Iris pigment epithelial cell (primary cell): ENCODE measurements around the gene OXLD1.

Experiments
- DNase-seq: peaks from one replicate; pipeline ENCODE4 v3.0.0-alpha.2; 2011; ENCODE audit warnings: low read depth

Gene OXLD1

DNA sequence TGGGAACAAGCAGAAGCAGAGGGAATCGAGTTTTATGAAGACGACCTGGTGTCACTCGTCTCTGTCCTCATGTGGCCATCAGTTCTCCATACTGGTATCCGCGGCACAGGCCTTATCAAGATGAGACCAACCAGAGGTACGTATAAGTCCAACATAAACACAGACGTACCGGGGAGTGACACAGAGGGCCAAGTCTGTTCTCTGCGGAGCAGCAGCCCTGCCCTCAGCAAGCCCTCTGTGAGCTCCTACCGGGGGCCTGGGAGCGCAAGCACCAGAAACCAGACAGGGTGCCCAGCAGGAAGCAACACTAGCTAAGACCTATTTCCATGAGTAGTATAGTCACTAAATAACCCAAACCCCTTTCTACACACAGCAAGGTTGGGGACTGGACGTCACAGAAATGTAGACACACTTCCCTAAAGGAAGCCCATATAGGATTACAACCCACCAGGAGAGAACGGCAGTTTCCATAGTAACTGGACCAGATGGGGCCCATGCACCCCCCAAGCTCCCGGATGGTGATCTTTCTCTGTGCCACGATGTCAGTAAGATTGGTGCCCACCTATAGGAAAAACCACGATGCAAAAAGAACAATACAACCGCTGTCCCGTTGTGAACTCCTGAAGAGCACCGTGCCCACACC is 16.3 kb upstream of the OXLD1 start:
- DNase-seq = peak; percentile 21

GRCh38 chr17:81681672-81682071 is 15.3 kb upstream of the OXLD1 start:
- DNase-seq = no peak

GRCh38 chr17:81680150-81680549 is 13.7 kb upstream of the OXLD1 start:
- DNase-seq = no peak

DNA sequence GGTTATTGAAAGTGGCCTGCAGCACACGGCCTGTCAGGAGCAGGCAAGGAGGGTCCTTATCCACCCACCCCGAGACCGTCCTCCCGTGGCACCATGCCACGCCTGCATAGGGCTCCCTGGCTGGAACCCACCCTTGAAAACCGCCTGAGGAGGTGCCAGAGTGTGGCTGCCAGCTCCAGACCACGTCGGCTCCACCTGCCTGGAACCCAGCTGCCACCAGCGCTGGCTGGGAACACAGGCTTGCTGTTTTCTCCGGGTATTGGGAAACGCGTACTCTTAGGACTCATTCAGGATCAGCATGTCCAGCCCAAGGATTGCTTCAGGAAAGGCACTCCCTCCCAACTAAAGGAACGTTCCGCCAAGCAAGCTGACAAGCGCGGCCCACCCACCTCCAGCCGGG is 10.5 kb upstream of the OXLD1 start:
- DNase-seq = no peak

DNA sequence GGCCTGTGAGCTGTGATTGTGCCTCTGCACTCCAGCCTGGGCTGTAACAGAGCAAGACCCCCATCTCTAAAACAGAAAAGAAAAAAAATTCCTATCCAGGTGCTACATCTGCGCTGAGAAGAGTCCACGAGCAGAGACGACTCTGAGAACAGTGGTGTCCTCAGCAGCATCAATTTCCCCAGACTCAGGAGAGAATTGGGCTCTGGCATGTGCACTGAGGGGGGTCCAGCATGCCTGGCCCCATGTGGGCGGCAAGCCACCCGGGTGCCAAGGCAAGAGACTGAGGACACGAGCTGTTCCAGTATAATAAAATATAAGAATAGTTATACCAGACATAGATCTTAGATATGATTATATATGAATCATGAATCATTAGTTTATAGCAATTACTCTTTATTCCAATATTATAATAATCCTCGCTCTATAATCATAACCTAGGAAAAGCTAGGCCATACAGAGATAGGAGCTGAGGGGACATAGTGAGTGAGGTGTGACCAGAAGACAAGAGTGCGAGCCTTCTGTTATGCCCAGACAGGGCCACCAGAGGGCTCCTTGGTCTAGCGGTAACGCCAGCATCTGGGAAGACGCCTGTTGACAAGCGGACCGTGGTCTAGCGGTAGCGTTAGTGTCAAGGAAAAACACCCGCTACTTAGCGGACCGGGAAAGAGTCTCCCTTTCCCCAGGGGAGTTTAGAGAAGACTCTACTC is 9.3 kb upstream of the OXLD1 start:
- peak; percentile 36 for DNase-seq

- DNase-seq = no peak
These were observed 7.3 kb upstream of the OXLD1 start for GRCh38 chr17:81673561-81674258.

DNA sequence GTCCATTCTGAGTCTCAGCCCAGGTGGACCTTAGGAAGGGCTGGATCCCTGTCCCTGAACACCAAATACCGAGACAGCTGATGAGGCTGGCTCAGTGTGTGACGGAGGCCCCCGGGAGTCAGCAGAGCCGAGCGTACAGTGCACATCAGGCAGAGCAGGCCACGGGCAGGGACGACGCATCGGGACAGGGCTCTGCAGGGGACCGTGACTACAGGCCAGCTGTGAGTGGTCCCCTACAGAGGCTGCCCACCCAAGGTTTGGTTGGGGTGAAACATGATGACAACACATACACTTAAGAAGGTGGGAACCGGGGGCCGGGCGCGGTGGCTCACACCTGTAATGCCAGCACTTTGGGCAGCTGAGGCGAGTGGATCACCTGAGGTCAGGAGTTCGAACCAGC is 6.5 kb upstream of the OXLD1 start:
- DNase-seq = no peak

- DNase-seq = no peak
These were observed 6.1 kb upstream of the OXLD1 start for GRCh38 chr17:81672504-81672903.

DNA sequence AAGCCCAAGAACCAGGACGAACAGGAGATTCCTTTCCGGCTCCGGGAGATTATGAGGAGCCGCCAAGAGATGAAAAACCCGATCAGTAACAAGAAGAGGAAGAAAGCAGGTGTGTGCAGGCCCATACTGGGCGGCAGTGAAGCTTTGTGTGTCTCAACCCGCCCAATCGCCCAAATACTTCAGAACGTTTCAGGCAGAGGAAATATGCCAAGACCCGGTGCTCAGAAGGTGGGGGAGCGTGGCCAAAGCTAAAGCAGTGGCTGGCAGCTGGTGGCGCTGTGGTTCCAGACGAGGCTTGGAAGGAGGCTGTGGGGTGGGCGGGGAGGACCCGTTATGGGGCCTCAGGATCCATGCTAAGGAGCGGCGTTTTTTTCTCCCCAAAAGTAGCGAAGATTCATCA is 1.3 kb upstream of the OXLD1 start:
- no peak for DNase-seq

DNA sequence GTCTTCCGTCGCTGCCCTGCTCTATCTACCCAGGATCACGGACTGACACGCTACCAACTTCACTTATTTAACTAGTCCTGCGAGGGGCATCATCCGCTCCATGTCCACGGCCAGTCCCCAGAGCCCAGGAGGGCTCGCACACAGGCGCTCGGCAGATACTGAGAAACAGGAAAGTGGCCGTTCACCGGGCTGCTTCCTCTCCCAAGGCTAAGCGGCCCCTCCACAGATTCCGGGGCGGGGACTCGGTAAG is 388 bp downstream of the OXLD1 start:
- DNase-seq = peak; percentile 37

DNA sequence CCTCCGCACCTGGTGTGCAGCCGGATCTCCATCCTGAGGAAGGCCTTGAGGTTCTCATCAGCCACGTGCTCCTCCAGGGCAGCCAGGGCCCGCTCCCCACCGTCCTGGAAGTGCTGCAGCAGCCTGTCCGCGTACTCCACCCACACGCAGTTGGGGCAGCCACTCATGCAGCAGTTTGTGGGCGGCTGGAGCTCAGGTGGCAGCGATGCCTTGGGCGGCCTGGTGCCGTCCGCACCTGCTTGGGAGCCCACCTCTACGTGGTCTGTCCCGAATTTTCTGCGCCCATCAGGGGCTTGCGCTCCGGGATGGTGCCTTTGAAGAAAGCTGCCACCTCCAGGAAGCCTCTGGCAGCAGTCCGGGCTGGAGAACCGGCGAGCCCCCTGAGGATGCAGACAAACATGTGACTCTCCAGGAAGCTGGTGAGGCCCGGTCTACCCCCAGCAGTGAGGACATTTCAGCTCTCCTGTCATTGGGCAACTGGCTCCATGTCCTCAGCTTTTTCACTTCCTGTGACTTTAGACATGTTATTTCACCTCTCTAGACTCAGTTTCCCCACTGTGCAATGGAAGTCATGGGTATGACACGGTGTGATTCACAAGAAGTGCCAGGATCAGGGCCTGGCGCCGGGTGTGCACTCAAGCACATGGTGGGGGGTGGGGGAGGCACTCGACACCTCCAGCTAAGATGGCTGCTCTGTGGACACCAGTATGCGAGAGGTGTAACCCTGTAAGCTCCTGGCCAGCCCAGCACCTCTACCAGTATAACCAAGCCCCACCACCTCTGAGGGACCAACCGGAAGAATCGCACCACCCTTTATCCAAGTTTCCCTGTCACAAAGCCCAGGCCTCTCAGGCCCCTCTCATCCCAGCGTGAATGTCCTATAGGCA is 957 bp downstream of the OXLD1 start:
- DNase-seq = peak; percentile 24

DNA sequence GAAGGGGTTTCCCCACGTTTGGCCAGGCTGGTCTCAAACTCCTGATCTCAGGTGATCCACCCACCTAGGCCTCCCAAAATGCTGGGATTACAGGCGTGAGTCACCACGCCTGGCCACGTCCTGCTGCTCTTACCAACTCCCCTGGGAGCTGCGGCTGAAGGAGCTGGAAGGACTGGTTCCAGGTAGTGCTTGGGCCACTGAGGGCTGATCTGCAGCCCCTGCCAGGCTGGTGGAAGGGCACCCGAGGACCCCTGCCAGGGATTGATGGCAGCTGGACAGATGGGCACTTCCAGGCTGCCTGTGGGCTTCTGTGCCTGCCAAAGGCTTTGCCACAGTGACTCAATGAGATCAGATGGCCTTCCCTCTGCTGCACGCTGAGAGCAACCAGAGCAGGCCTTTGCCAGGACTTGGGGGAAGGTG is 2.3 kb downstream of the OXLD1 start:
- no peak for DNase-seq

DNA sequence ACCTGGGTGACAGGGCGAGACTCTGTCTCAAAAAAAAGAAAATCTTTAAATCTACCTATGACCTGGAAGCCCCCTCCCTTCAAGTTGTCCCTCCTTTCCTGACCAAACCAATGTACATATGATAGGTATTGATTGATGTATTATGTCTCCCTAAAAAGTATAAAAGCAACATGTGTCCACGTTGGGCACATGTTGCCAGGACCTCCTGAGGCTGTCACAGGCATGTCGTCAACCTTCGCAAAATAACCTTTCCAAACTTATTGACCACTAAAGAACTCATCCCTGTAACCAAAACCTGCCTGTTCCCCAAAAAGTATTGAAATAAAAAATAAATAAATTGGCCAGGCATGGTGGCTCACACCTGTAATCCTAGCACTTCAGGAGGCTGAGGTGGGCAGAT is 4.4 kb downstream of the OXLD1 start:
- no peak for DNase-seq

DNA sequence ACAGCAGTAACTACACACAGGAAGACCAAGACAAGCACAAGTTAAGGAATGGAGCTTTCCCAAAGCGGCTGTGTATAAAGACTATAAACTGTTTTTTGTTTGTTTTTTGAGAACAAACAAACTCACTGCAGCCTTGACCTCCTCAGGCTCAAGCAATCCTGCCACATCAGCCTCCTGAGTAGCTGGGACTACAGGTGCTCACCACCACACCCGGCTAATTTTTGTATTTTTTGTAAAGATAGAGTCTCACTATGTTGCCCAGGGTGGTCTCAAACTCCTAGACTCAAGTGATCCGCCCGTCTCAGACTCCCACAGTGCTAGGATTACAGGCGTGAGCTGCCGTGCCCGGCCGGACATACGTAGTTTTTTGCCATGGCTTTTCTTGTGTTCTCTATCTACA is 6.0 kb downstream of the OXLD1 start:
- DNase-seq = no peak

GRCh38 chr17:81659038-81659437 is 7.4 kb downstream of the OXLD1 start:
- no peak for DNase-seq

DNA sequence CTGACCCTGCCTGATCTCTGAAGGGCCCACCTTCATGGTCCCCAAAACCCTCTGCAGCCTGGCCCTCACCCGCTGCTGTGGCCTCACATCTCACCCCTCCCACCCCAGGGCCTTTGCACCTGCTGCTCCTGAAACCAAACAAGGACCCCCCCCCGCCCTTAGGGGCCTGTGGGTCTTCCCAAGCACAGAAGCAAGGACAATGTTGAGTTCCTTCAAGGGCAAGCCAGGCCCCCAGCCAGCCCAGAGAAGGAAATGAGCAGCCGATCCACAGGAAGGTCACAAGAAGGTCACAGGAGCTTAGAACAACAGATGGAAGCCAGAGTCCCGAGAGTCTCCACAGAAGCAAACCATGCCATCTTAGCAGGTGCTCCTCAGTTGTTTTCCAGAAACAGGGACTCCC is 9.6 kb downstream of the OXLD1 start:
- no peak for DNase-seq

DNA sequence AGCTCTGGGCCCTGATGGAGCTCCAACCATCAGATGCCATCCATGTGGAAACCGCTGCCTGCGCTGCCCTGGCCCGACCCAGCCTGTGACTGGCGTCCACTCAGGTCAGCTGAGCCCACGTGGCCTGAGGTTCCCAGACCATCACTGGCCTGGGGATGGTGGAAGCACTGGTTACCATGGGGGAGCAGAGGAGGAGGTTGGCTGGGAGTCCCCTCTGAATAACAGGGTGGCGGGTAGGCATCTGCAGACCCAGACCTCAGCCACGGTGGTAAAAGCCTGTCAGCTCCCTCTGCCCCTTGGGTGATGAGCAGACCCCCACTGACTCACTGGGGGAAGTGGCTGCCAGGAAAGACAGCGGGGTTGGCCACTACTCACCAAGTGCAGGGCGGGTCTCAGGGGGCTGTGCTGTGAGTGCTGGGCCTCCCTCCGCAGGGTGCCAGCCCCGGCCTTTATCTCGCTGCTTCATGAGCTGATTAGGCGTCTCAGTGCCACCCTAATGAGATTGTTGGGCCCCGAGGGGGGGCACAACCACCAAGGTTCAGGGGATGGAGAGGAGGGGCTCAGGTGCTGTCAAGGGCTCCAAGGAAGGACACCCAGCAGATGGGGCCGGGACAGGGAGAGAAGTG is 10.2 kb downstream of the OXLD1 start, which contains the start of gene PDE6G:
PDE6G (minus strand) TSS at position 425 of the 626 bp plus-strand sequence. CDS start 3,237 bp downstream, outside the sequence.
- DNase-seq = no peak

DNA sequence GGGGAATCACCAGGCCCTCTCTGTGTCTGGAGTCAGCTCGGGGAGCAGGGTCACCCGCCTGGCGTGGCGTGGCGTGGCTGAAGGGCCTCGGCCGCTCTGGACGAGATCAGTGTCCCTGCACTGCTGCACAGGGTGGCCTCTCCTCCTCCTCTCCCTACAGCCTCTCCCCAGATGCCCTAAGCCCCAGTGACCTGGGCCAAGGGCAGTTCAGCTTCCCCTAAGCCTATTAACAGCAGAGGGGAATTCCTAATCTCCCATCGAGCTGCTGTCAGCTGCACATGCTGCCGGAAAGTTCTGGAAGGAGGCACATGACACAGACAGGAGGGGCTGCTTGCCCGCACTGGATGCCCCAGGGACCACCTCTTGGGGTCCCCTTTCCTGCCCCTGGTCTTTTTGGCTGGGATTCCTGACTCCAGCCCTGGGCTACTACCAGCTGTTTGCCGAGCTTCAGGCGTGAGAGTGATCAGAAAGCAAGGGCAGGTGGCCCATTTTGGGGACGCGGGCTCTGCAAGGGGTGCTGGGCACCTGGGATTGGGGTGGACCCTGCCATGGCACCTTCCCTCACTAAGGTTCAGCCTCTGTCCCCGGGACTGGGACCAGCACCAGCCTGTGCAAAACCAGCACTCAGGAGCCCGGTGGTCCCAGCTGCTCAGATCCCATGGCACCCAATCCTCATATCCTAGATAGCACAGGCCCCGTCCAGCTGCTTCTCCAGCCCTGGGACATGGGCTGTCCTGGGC is 10.9 kb downstream of the OXLD1 start:
- no peak for DNase-seq

DNA sequence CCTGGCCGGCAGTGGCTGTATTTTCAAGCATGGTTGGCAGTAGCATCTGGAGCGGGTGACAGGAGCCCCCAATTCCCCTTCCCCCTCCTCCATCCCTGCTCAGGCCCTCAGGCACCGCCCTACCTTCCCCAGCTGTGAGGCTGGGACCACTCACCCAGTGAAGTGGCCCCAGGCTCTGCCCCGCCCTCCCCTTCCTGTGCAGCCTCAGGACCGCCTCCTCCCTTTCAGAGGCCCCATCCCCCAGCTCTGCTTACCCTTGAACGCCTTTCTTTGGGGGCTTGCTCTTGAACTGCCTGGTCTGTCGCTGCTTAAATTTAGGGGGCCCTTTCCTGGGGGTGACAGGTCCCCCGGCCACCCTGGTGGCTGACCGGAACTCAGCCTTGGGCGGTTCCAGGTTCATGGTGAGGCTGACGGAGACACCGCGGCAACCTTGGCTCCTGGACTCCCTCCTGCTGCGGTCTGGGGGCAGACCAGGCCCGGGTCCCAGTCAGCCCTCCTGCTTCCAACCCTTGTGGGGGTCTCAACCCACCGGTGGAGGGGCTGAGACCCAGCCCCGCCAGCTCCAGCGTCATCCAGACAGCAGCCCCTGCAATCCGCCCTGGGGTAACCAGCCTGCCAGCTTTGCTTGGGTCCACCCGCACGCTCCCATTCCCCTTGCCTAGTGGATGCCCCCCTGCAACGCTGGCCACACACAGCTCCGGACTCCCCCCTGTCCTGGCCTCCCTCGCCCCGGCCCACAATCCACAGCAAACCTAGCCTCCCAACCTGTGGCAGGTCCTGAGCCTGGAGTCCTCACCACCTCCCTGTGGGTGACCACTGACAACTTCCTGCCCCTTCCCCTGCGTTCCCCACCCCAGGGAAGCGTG is 13.3 kb downstream of the OXLD1 start:
- no peak for DNase-seq

GRCh38 chr17:81651692-81652091 is 14.7 kb downstream of the OXLD1 start:
- DNase-seq = peak; percentile 95
